Measurements from ENCODE around the gene KATNAL1.

KATNAL1 gene

GRCh38 chr13:30307194-30307970, at the start of gene KATNAL1:
Gene KATNAL1 (minus strand): TSS chr13:30307551. CDS start chr13:30283777, 23,774 bp downstream.
- no peak for TF ChIP-seq CTCF (IDR thresholded peaks at IDR 0.05)

GRCh38 chr13:30355839-30356238, 48.5 kb upstream of the KATNAL1 start:
- TF ChIP-seq CTCF (IDR thresholded peaks at IDR 0.05): no peak

GRCh38 chr13:30355384-30355699, 48.0 kb upstream of the KATNAL1 start:
- TF ChIP-seq CTCF (IDR thresholded peaks at IDR 0.05): no peak

- no peak for TF ChIP-seq CTCF (IDR thresholded peaks at IDR 0.05)
Observed at GRCh38 chr13:30354493-30355383, 47.4 kb upstream of the KATNAL1 start.

GRCh38 chr13:30353471-30354215, 46.3 kb upstream of the KATNAL1 start:
- no peak for TF ChIP-seq CTCF (IDR thresholded peaks at IDR 0.05)

GRCh38 chr13:30353060-30353459, 45.7 kb upstream of the KATNAL1 start:
- TF ChIP-seq CTCF (IDR thresholded peaks at IDR 0.05): no peak

- no peak for TF ChIP-seq CTCF (IDR thresholded peaks at IDR 0.05)
Observed at GRCh38 chr13:30352121-30352520, 44.8 kb upstream of the KATNAL1 start.
